Dermis blood vessel endothelial cell (primary cell): ENCODE measurements around the gene FGF11. TPM values are rescaled to one million over a fixed set of nuclear protein-coding genes. Genes with fewer than 3 reads are reported as not detected.
"Not testable (repeated sequence)": the region's sequence is repeated elsewhere in the genome, so short reads cannot be mapped to it uniquely, and the experiment has no call there.

Experiments used
- DNase-seq: peaks from one replicate; pipeline ENCODE4 v3.0.0; 2010
- total RNA-seq: library from RNA; depleted of rRNA; stranded (reverse); fragments of >200 nt; gene quantifications from 2 replicates; pipeline ENCODE4 v1.2.3, GENCODE V29; 2014

The FGF11 gene
- total RNA-seq, 1 donor from 2014 or later = 0.51 TPM

DNA sequence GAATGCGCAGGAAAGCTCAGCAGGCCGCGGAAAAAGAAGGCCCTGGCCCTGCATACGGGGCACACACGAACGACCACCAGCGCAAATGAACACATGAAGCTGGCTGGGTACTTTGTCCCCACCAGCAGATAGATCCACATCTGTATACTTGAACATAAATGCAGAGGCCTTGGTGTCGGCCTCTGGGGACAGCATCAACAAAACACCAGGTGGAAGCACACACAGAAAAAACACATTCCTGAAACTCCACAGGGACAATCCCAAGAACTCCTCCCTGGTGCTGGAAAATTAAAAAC lies 40.7 kb downstream of the FGF11 start:
- DNase-seq = peak; percentile 22

DNA sequence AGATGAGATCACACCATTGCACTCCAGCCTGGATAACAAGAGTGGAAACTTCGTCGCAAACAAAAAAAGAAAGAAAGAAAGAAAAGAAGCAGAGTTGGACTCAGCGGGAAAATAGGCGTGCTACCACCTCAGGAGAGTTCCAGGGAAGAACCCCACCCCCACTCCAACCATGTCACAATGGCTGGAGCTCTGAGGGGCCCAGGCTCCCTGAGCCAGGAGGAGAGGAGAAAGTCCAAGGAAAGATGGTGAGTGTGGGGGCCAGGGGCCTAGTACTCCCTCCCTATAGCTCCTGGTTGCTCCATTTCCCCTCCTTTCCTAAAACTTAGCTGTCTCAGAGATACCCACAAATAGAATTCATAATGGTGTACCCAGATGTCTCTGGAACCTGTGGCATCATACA lies 42.0 kb downstream of the FGF11 start, which contains the start of gene SLC35G6:
Gene SLC35G6 (plus strand): TSS at position 172 of the 400 bp plus-strand sequence. CDS start 71 bp downstream, at position 243.
- not testable (repeated sequence) for DNase-seq

DNA sequence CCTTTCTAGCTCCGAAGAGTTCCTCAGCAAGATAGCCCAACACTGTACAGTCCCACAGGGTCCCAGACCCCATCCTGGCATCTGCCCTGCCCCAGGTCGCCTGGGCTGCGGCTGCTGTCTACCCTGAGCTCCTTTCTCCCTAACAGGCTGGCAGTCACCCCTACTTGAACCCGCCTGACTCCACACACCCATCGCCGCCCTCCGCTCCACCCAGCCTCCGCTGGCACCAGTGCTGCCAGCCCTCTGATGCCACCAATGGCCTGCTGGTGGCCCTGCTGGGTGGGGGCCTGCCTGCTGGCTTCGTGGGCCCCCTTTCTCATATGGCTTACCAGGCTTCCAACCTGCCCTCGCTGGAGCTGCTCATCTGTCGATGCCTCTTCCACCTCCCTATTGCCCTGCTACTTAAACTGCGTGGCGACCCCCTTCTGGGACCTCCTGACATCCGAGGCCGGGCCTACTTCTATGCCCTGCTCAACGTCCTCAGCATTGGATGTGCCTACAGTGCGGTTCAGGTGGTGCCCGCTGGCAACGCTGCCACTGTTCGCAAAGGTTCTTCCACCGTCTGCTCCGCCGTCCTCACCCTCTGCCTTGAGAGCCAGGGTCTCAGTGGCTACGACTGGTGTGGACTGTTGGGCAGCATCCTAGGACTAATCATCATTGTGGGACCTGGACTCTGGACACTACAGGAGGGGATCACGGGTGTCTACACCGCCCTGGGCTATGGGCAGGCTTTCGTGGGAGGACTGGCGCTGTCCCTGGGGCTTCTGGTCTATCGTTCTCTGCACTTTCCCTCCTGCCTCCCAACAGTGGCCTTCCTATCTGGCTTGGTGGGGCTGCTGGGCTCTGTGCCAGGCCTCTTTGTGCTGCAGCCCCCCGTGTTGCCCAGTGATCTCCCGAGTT lies 42.8 kb downstream of the FGF11 start:
- not testable (repeated sequence) for DNase-seq

DNA sequence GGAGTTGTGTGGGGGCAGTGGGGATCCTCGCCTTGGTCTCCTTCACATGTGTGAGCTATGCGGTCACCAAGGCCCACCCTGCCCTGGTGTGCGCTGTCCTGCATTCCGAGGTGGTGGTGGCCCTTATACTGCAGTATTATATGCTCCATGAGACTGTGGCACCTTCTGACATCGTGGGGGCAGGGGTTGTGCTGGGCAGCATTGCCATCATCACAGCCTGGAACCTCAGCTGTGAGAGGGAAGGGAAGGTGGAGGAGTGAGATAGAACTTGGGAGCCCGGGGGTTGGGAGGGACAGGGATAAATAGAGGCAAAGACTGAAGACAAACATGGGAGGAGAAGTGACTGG lies 43.4 kb downstream of the FGF11 start:
- DNase-seq = not testable (repeated sequence)

DNA sequence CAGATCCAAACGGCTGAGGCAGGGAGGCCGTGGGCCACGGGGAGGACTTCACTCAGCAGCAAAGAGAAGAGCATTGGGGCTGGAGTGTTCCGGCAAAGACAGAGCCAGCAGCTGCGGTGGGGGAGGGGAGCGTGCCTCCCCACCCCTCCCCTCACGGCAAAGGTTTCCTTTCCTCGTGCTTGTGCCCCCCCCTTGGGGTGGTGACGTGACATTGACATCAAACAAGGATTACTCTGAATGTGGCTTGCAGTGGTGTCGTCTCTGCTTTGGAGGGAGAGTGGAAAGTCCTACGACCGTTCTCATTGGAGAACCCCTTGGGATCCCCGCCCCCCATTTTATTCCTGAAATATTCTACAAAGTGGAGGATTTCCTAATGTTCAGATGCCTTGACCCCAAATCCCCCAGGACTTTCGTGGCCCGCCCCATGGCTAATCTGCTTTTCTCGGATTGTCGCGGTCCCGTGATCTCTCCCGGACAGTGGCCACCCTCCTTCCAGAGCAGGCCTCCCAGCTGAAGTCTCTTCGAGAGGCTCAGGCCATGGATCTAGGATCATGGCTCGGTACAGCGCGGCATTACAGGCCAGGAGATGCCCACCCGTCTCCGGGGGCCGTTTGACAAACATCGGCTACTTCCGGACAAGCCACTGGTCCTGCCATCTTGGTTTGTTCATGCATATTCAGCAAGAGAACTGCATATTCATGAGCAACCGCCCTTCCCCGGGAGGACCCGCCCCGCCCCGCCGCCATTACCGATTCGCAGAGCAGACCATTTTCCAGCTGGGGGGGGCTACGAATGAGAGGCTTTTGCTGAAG lies 44.1 kb downstream of the FGF11 start:
- peak; percentile 93 for DNase-seq

DNA sequence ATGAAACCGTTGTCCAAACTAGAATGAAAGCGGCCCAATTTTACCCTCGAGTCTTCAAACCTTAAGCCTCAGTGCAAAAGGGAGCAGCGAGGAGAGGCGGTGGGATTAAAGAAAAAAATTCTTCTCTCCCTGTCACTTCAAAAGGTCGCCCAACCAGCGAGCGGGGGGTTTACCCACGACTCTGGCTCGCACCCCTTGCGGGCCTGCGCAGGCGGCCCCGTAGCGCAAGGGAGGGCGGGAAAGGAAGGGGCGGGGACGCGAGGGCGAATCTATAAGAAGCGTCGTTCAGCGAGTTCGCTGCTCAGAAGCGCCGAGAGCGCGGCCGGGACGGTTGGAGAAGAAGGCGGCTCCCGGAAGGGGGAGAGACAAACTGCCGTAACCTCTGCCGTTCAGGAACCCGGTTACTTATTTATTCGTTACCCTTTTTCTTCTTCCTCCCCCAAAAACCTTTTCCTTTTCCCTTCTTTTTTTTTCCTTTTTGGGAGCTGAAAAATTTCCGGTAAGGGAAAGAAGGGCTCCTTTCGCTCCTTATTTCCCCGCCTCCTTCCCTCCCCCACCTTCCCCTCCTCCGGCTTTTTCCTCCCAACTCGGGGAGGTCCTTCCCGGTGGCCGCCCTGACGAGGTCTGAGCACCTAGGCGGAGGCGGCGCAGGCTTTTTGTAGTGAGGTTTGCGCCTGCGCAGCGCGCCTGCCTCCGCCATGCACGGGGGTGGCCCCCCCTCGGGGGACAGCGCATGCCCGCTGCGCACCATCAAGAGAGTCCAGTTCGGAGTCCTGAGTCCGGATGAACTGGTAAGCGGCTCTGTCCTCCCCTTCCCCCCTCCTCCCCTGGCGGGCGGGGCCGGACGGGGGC lies 45.0 kb downstream of the FGF11 start, which contains the start of gene POLR2A:
Gene POLR2A (plus strand): TSS at position 300 of the 852 bp plus-strand sequence.
- peak; percentile 99 for DNase-seq

DNA sequence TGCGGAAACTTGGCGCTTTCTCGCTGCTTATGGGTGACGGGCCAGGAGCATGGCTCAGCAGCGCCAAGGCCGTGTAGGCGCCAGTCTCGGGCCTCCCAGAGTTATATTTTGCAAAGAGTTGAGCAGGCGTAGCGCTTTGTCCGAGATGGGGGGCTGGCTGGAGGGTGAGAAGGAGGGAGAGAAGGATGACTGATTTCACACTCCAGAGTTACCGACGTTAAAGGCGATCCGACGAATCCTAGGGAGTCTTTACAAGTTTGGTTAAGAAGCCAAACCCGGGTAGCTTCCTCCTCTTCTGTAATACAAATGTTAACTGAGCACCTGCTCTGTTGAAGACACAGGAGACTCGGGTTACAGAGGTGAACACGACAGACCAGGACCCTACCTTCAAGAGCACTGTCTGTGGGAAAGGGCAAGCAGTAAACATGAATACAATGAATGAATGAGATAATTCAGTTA lies 45.6 kb downstream of the FGF11 start:
- no peak for DNase-seq

DNA sequence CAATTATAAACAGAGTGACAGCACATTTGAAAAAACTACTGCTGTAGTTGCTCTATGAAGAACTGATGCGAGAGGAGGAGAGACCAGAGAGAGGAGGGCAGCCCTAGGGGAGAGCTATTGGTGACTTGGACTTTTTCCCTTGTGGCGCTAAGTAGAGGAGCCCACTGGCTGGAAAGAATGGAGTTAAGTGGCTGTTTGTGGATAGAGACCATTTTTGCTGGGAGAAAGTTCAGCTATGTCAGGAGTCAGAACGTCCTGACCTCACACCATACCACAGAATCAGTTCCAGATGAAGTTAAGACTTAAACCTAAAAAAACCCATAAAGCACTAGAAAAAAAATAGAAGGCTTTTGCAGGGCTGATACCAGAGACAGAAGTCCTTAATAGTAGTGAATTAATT lies 46.9 kb downstream of the FGF11 start:
- DNase-seq = no peak

DNA sequence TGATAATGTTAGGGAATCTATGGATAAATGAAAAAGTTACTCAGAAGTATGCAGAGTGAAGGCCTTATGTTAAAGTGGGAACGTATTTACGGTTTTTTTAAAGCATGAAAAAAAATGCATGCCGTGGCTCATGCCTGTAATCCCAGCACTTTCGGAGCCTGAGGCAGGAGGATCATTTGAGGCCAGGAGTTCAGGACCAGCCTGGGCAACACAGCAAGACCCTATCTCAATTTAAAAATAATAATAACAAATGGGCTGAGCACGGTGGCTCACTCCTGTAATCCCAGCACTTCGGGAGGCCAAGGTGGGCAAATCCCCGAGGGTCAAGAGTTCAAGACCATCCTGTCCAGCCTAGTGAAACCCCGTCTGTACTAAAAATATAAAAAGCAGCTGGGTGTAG lies 50.8 kb downstream of the FGF11 start:
- no peak for DNase-seq

DNA sequence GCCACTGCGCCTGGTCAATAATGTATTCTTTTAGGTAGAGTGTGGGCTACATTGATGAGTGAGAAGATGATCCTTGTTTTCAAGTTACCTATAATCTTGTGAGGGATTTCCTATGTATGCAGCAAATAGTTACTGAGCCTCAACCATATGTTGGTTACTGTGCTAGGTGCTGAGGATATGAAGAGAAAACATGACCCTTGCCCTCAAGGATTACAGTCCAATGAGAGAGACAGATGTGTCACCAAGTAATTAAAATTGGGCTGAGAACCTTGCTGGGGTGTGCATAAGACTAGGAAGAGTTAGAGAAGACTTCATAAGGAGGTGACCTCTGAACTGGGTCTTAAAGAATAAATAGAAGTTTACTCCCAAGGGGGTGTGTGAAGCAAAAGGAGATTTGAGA lies 52.3 kb downstream of the FGF11 start:
- no peak for DNase-seq

DNA sequence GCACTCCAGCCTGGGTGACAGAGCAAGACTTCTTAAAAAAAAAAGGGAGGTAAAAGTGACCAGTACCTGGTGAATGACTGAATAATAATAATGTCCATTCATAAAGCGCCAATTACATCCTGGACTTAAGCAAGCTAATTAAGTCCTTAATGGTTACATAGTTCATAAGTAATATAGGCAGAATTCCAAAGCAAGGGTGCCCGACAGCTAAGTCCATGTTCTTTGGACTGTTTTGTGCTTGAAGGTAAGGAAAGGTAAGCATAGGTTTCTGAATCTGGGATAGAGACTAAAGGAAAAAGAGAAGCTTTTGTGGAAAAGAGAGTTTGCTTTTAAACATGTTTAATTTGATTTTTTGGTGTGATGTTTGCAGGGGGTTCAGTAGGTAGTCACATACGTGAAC lies 54.6 kb downstream of the FGF11 start:
- DNase-seq = no peak

Other genes starting within 250 kb of the FGF11 start
- gene DLG4, start 219.7 kb upstream of the FGF11 start, total RNA-seq = 13.4 and 21.5 TPM in 2 replicates
- 196 and 385 TPM in 2 replicates for gene ACADVL, start 219.6 kb upstream of the FGF11 start, total RNA-seq
- gene DVL2, start 205.0 kb upstream of the FGF11 start, total RNA-seq = 32.8 and 45.7 TPM in 2 replicates
- 41.4 and 42.8 TPM in 2 replicates for gene PHF23, start 200.1 kb upstream of the FGF11 start, total RNA-seq
- 148 and 196 TPM in 2 replicates for gene GABARAP, start 197.1 kb upstream of the FGF11 start, total RNA-seq
- 25.2 and 56.5 TPM in 2 replicates for gene CTDNEP1, start 187.8 kb upstream of the FGF11 start, total RNA-seq
- 33.0 and 52.2 TPM in 2 replicates for gene ELP5, start 187.3 kb upstream of the FGF11 start, total RNA-seq
- gene CLDN7, start 177.0 kb upstream of the FGF11 start, total RNA-seq = 2.4 and 5.3 TPM in 2 replicates
- 0.28 and 0.34 TPM in 2 replicates for gene SLC2A4, start 157.8 kb upstream of the FGF11 start, total RNA-seq
- 0.17 TPM in 1 of 2 replicates, not detected in the other for gene YBX2, start 144.9 kb upstream of the FGF11 start, total RNA-seq
- gene EIF5A, start 131.9 kb upstream of the FGF11 start, total RNA-seq = 416 and 525 TPM in 2 replicates
- gene GPS2, start 124.2 kb upstream of the FGF11 start, total RNA-seq = 45.2 and 45.6 TPM in 2 replicates
- gene NEURL4, start 110.2 kb upstream of the FGF11 start, total RNA-seq = 17.3 and 23.3 TPM in 2 replicates
- not detected in 2 replicates for gene ACAP1, start 103.0 kb upstream of the FGF11 start, total RNA-seq
- 2.6 and 3.2 TPM in 2 replicates for gene KCTD11, start 87.3 kb upstream of the FGF11 start, total RNA-seq
- not detected in 2 replicates for gene TMEM95, start 84.4 kb upstream of the FGF11 start, total RNA-seq
- 2.2 and 3.6 TPM in 2 replicates for gene TNK1, start 58.4 kb upstream of the FGF11 start, total RNA-seq
- gene PLSCR3, start 45.0 kb upstream of the FGF11 start, total RNA-seq = 21.3 and 34.1 TPM in 2 replicates
- gene TMEM256, start 35.4 kb upstream of the FGF11 start, total RNA-seq = 59.2 and 112 TPM in 2 replicates
- gene NLGN2, start 31.7 kb upstream of the FGF11 start, total RNA-seq = 2.7 and 5.5 TPM in 2 replicates
- gene SPEM1, start 19.2 kb upstream of the FGF11 start, total RNA-seq = not detected in 2 replicates
- not detected in 2 replicates for gene SPEM2, start 13.9 kb upstream of the FGF11 start, total RNA-seq
- not detected in 2 replicates for gene SPEM3, start 10.7 kb upstream of the FGF11 start, total RNA-seq
- 11.3 and 12.9 TPM in 2 replicates for gene TMEM102, start 4.1 kb upstream of the FGF11 start, total RNA-seq
- 4.6 and 5.8 TPM in 2 replicates for gene CHRNB1, start 5.5 kb downstream of the FGF11 start, total RNA-seq
- 10.4 and 16.4 TPM in 2 replicates for gene ZBTB4, start 40.1 kb downstream of the FGF11 start, total RNA-seq
- gene SLC35G6, start 41.9 kb downstream of the FGF11 start, total RNA-seq = not detected in 2 replicates
- 81.2 and 139 TPM in 2 replicates for gene POLR2A, start 44.9 kb downstream of the FGF11 start, total RNA-seq
- 9.2 and 26.1 TPM in 2 replicates for gene TNFSF12, start 109.5 kb downstream of the FGF11 start, total RNA-seq
- 0.88 and 1.2 TPM in 2 replicates for gene TNFSF13, start 119.2 kb downstream of the FGF11 start, total RNA-seq
- gene SENP3, start 122.4 kb downstream of the FGF11 start, total RNA-seq = 79.8 and 89.3 TPM in 2 replicates
- 0.17 and 2.1 TPM in 2 replicates for gene CD68, start 140.1 kb downstream of the FGF11 start, total RNA-seq
- gene MPDU1, start 144.3 kb downstream of the FGF11 start, total RNA-seq = 113 and 133 TPM in 2 replicates
- gene SOX15, start 150.6 kb downstream of the FGF11 start, total RNA-seq = 0.14 and 0.17 TPM in 2 replicates
- gene FXR2, start 175.4 kb downstream of the FGF11 start, total RNA-seq = 38.8 and 51.1 TPM in 2 replicates
- gene SAT2, start 188.3 kb downstream of the FGF11 start, total RNA-seq = 20.8 and 31.5 TPM in 2 replicates
- 0.51 TPM in 1 of 2 replicates, not detected in the other for gene SHBG, start 190.6 kb downstream of the FGF11 start, total RNA-seq
- not detected in 2 replicates for gene ATP1B2, start 211.4 kb downstream of the FGF11 start, total RNA-seq
- 36.1 and 69.7 TPM in 2 replicates for gene TP53, start 248.0 kb downstream of the FGF11 start, total RNA-seq
- 7.1 and 11.2 TPM in 2 replicates for gene WRAP53, start 249.0 kb downstream of the FGF11 start, total RNA-seq